ENCODE measurements around the gene SEMA5B.

SEMA5B gene

GRCh38 chr3:122992676-122993075 lies 34.9 kb downstream of the SEMA5B start:
- DNase-seq (ENCODE audit: low read depth) = no peak

- DNase-seq (ENCODE audit: low read depth) = no peak
Measured at GRCh38 chr3:122992133-122992532, 35.4 kb downstream of the SEMA5B start.

DNA sequence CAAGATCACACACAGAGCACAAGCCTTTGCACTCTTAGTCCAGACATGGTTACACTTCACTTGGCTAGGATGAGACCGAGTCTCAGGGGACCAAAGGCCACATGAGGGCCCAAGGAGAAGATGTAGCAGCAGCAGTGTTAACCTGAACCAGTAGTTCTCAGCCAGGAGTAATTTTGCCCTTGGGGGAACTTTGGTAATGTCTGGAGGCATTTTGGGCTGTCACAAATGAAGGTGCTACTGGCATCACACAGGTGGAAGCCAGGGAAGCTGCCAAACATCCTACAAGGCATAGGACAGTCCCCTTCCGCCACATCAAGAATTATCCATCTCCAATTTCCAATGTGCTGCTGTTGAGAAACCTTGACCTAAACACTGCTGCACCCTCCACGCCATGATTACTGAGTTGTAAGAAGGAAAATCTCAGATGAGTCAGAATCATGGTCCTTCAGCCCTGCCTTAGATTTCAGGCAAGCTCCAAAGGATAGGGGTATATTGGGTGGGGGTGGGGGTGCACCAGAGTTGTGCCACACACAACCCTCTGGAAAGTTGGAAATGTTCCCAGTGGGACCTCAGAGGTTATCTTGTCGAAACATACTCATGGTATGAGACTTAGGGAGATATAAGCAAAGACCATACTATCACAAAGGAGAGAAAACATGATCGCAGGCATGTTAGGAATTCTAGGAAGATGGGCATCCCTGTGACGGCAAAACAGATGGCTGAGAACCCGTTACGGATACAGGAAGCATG lies 36.2 kb downstream of the SEMA5B start:
- no peak for DNase-seq (ENCODE audit: low read depth)

DNA sequence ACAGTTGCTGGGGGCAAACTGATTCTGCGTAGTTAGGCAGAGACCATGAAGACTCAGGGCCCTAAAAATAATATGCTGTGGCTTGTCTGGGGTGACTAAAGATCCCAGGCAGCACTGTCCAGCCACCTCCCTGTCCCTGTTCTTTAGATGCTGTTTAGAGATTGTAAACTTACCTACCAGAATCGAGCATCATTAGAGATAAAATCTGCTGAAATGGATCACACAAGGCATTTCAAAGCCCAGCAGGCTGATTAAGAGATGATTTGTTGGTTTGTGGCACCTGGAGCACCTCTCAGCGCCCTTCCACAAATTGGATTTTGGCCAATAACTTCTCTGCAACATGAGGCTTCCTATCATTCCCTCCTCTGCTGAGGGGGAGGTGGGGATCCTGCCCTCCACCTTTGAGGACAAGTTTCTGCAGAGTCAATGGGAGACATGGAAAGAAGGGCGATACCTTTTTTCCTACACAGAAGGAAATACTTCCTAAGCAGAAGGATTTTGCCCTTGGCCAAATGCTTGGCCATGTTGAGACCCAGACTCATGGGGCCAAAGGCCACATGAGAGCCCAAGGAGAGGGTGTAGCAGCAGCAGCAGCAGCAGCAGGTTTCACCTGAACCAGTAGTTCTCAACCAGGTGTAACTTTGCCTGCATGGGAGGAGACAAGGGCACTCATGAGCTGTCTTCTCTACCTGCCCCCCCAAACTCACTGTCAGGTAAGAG lies 37.5 kb downstream of the SEMA5B start:
- no peak for DNase-seq (ENCODE audit: low read depth)

- DNase-seq (ENCODE audit: low read depth) = no peak
Measured at GRCh38 chr3:122988508-122988907, 39.1 kb downstream of the SEMA5B start.

GRCh38 chr3:122987736-122988319 lies 39.7 kb downstream of the SEMA5B start:
- DNase-seq (ENCODE audit: low read depth) = no peak

GRCh38 chr3:122987231-122987630 lies 40.3 kb downstream of the SEMA5B start:
- DNase-seq (ENCODE audit: low read depth) = no peak

DNA sequence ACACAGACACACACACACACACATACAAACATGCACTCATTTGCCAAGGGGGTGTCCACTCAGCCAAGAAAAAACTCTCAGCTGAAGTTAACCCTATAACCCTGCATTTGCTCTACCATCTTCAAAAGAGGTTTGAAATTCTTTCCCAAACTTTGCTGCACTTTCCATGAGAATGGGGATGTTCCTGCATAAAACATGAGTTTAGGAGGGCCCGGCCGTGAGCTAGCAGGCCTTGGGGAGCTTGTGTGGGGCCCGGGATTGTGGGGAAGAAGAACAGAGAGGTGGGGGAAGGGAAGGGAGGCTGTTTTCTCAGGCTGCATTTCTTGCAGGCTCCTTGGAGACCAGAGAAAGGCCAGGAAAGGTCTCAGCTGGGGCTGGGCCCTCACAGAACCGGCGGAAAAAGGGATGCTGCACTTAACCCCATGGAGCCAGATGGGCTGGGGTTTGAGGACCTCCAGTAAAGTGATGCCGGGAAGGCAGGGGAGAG lies 40.8 kb downstream of the SEMA5B start:
- DNase-seq (ENCODE audit: low read depth) = no peak

DNA sequence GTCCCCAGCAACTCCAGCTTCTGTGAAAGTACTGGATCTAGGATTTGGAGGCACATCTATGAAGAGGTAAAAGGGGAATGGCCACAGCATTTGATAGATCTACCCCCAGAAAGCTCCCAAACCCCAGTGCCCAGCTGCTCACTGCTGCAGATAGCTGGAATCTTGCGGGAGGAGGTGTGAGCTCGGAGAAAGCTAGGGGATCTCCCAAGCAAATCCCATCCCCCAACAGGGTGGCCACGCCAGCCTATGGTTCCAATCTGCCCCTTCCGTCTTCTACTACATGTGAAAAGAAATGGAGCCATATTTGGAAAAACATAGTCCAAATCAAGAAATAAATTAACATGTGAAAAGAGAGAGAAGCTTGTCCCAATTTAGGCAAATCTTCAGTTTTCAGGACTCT lies 42.0 kb downstream of the SEMA5B start:
- no peak for DNase-seq (ENCODE audit: low read depth)

DNA sequence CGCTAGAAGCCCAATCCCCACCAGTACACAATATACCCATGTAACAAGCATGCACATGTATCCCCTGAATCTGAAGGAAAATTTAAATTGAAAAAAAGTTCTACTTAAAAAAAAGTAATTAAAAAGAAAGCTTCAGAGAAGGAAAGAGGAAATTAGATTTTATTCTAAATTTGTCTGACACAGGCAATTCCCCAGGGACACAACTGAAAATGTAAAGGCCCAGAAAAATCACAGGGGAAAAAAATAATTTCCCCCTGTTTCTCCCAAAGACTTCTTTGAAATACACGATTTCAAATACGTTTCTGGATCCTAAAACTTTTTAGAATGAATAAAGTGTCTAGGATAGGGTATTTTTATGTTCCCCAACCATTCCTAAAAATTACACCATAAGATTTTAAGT lies 42.9 kb downstream of the SEMA5B start:
- DNase-seq (ENCODE audit: low read depth) = no peak

DNA sequence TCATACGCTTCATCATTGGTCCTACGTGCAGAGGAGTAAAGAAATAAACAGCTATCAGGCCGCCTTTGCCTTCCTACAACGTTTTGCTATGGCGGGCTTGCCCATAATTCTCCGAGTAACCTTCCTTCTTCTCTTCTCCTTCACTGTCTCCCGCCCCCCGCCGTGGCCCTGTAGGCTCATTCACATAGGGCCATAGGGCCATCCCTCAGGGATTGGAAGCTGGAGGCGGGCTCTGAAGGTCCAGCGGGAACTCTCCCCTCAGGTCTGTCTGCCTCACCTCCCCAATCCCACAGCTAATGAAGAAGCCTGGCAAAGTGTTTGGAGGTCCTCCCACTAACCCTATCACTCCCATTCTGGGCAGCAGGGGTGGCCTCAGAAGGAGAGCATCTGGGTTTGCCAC lies 43.6 kb downstream of the SEMA5B start:
- no peak for DNase-seq (ENCODE audit: low read depth)

- no peak for DNase-seq (ENCODE audit: low read depth)
Measured at GRCh38 chr3:122982216-122983185, 45.1 kb downstream of the SEMA5B start.

GRCh38 chr3:122979211-122979610 lies 48.4 kb downstream of the SEMA5B start:
- no peak for DNase-seq (ENCODE audit: low read depth)

GRCh38 chr3:122978569-122978968 lies 49.0 kb downstream of the SEMA5B start:
- DNase-seq (ENCODE audit: low read depth) = no peak

- no peak for DNase-seq (ENCODE audit: low read depth)
Measured at GRCh38 chr3:122977746-122978466, 49.7 kb downstream of the SEMA5B start.

GRCh38 chr3:122975924-122976293 lies 51.7 kb downstream of the SEMA5B start:
- DNase-seq (ENCODE audit: low read depth) = no peak

- DNase-seq (ENCODE audit: low read depth) = no peak
Measured at GRCh38 chr3:122975163-122975923, 52.2 kb downstream of the SEMA5B start.

DNA sequence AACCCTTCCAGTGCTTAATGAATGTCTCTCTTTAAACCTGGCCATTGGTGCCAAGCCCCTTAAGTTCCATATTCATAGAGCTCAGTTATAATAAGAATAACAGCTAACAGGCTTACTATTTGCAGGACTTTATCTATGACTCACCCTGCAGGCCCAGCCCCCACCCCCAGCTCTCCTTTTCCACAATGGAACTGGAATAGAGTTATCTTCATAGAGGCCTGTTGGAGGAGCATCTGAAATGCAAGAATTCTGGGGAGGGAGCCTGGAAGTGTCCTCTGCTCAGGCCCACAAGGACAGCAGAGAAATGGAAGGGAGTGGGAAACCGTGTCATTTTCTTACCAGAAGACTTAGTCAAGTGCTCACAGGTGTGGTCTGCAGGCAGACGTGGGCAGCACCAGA lies 52.8 kb downstream of the SEMA5B start:
- DNase-seq (ENCODE audit: low read depth) = no peak

DNA sequence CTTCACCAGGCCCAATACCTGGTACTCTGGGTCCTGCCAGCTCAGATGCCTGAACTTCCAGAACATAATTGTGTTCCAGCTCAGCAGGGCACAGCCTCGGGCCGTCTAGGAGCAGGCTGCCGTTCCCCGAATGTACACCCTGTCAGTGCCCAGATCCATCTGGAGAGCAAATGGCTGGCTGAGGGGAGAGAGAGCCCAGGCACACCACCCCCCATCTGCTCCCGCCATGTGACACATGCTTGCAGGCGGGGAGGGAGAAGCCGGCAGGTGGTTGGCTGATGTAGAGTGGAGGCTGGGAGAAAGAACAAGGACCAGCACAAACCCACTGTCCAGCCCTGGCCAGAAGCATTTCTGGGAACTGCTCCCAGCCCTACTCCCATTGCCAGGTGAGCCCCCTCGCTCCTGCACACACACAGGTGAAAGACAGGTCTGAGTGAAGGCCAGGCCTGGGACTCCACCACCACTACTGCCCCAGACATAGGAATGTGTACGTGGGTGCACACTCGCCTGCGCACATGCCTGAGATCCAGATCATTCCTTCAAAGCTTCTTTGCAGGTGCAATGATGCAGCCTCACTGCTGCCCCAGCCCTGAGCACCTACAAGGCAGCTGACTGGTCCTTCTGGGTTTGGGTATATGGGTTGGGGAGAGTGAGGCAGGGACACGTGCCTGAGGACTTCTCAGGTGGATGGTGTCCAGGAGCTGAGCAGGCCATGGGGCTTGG lies 53.5 kb downstream of the SEMA5B start:
- no peak for DNase-seq (ENCODE audit: low read depth)

- DNase-seq (ENCODE audit: low read depth) = no peak
Measured at GRCh38 chr3:122972141-122972540, 55.4 kb downstream of the SEMA5B start.

Data from stromal cell of bone marrow (primary cell).